HCT116 (cell line): ENCODE results near the gene TEX264.

Experiments used
- CTCF ChIP-seq, 3 experiments: fragments of 200-600 bp in 1 of 3; sonication (generic) in 1 of 3; IDR thresholded peaks in 2 of 3; conservative IDR thresholded peaks in 1 of 3; 2 replicates each; pipeline ENCODE4 v1.5.1; 2012 to 2017; ENCODE audit warnings: low read depth in 2 of 3, low read length in 2 of 3, antibody characterized with exemption in 1 of 3, borderline replicate concordance in 1 of 3, control low read depth in 1 of 3, mild to moderate bottlenecking in 1 of 3, mixed read lengths in 1 of 3, mixed run types in 1 of 3, moderate library complexity in 1 of 3; ENCODE audit not compliant: insufficient read depth in 1 of 3
- EZH2phosphoT487 ChIP-seq: fragments of 200-600 bp; IDR thresholded peaks from 2 replicates; pipeline ENCODE4 v1.6.1; 2018; ENCODE audit warnings: antibody characterized with exemption, borderline replicate concordance
- POLR2A ChIP-seq: IDR thresholded peaks from 2 replicates; pipeline ENCODE4 v1.7.0; 2011; ENCODE audit warnings: borderline replicate concordance; ENCODE audit not compliant: insufficient read depth, insufficient read length; ENCODE audit errors: extremely low read depth
- POLR2AphosphoS5 ChIP-seq: IDR thresholded peaks from 2 replicates; pipeline ENCODE4 v1.6.1; 2011; ENCODE audit warnings: mild to moderate bottlenecking, low read depth, low read length, moderate library complexity

DNA sequence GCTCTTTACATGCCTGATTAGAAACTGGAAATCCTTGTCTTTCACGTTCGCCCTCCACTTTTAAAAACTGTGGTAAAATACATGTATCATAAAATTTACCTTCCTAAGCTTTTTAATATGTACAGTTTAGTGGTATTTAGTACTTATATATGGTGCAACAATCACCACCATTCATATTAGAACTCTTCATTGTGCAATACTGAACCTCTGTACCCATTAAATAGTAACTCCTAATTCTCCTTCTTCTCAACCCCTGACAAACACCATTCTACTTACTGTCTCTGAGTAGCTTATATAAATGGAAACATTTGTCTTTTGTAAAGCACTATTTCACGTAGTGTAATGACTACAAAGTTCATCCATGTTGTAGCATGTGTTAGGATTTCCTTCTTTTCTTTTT, 64.0 kb downstream of the TEX264 start:
- TF ChIP-seq CTCF (IDR thresholded peaks at IDR 0.05 in 2 of 3, conservative IDR thresholded peaks at IDR 0.05 in 1 of 3; ENCODE audit: borderline replicate concordance in 1 of 3, insufficient read depth in 1 of 3, low read depth in 2 of 3, low read length in 2 of 3) (no peak), POLR2A (no peak), EZH2phosphoT487 (no peak), POLR2AphosphoS5 (no peak)
